Epithelial cell of esophagus (primary cell): ENCODE data around the gene KIF26B.
A peak's percentile ranks its signal among the peaks of the same experiment; 100 is the strongest.

Experiments used
- DNase-seq: peaks from one replicate; pipeline ENCODE4 v3.0.0; 2010; ENCODE audit warnings: low read depth
- H3K4me3 ChIP-seq: 2 replicates; pipeline ENCODE4 v1.5.1; 2011; ENCODE audit warnings: mild to moderate bottlenecking, low read length, control low read depth
- CTCF ChIP-seq: IDR thresholded peaks from 2 replicates; pipeline ENCODE4 v1.5.1; 2011; ENCODE audit warnings: low read depth, mild to moderate bottlenecking, low read length, control low read depth, inconsistent platforms; ENCODE audit not compliant: insufficient read depth; ENCODE audit errors: missing control alignments

KIF26B gene

GRCh38 chr1:245485996-245486395 is 331.2 kb downstream of the KIF26B start:
- H3K4me3 ChIP-seq, result no peak overlapping the region
- no peak for TF ChIP-seq CTCF
- DNase-seq, result no peak

DNA sequence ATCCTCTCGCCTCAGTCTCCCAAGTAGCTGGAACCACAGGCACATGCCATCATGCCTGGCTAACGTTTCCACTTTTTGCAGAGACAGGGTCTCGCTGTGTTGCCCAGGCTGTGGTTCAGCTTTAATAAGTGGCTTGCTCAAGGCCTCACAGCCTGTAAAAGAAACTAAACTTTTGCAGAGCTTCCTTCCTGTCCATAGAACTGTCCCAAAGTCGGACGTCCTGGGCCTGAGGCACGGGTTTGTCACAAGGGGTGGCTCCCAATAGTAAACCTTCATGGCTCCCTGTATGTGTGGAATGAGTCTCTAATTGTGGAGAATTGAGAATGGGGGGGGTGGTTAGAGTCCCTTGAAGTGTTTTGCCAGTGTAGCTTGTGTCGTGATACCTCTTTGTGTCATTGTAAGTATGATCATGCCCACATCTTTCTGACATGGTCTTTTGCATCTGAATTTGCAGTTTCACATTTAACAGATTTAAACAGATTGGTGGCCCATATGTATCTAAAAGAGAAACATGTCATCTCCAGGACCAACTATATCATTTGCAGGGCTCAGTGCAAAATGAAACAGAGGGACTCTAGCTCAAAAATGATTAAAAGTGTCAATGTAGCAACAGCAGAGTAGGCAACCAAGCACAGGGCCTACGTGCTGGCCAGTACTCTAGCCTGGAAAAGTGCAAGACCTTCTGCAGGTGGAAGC is 332.1 kb downstream of the KIF26B start:
- H3K4me3 ChIP-seq, result no peak overlapping the region
- no peak for DNase-seq
- no peak for TF ChIP-seq CTCF

DNA sequence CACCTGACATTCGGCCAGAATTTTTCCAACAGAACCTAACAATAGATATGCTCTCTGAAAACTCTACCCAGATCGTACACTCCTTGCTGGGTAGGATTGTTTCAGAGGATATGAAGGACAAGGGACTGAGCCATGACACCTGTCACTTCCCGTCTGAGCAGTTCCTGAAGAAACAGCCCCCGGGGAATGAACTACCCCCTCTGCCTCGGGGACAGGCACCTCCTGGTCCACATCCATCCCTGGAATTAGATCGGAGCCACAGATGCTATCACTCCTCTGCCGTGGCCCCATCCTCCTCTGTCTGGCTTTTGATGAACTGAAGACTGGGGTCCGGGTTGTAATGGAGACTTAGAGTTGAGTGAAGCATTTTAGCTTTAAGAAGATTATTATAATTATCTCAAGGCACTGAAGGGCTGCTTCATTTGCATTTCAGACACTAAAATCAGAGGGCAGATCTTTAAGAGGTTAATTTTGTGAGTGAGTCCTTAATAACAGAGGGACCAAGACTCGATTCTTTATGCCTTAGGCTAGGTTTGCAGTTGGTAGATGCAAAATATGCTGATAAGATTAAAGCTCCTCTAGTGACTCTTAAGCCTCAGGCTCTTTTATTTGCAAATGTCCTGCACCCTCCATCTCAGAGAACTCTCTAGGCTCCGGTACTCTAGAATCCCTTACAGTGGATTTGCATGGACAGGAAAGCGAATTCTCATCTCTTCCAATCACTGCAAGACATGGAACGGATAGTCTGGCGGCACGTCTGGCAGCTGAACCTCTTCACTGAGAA is 333.8 kb downstream of the KIF26B start:
- no peak overlapping the region for H3K4me3 ChIP-seq
- no peak for DNase-seq
- no peak for TF ChIP-seq CTCF

DNA sequence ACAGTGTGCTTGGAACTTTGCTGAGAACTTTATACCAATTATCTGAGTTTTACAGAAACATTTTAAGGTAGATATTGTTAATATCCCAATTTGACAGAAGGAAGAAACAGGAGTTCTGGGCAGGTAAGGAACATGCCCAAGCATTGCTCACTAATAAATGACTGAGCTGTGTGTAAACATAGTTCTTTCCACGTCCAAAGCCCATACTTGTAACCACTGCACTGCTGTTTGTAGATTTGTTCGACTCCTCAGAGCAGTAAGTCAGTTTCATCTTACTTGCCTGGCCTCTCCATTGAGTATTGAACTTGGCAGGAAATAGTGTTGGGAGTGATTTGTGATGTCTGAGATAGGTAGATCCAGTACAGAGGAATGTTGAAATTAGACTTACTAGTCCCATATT is 335.1 kb downstream of the KIF26B start:
- peak; percentile 85 for DNase-seq
- TF ChIP-seq CTCF, result no peak

GRCh38 chr1:245493029-245493428 is 338.2 kb downstream of the KIF26B start:
- DNase-seq, result no peak
- no peak for TF ChIP-seq CTCF
- no peak overlapping the region for H3K4me3 ChIP-seq

More for the DNA sequence above, 335.1 kb downstream of the KIF26B start:
- H3K4me3 ChIP-seq, result no peak overlapping the region

DNA sequence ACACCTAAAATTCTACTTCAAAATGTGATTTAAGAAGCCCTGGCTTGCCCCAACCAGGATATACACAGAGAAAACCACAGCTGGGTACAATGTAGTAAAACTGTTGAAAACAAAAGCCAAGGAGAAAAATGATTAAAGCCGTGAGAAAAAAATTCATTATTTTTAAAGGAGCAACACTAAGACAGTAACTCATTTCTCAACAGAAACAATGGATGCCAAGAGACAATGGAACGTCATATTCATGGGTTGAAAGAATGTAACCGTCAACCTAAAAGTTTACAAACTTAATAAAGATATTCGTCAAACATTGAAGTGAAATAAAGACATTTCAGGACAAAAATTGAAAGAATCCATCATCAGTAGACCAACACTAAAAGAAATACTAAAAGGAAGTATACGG is 340.9 kb downstream of the KIF26B start:
- DNase-seq, result no peak
- TF ChIP-seq CTCF, result no peak
- H3K4me3 ChIP-seq, result no peak overlapping the region
